Measurements from ENCODE around the gene GALNT7.

GALNT7 gene

DNA sequence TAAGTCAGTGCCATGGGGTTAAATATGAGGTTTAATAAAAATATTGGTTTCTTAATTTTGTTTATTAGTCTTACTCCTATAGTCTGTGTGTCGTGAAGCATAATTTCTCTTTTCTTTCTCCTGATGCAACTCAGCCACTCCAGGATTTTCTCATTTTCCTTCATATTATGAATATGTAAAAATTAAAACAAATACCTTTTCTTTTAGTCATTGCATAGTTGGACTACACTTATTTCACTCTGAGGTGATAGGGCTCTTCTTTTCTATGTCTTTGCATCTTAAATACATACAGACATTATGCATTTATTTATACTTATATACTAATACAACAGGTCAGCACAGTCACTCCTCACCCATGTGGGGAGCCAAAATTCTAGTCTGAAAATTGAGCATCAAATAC lies 19.1 kb downstream of the GALNT7 start:
- TF ChIP-seq, protein P1, sequence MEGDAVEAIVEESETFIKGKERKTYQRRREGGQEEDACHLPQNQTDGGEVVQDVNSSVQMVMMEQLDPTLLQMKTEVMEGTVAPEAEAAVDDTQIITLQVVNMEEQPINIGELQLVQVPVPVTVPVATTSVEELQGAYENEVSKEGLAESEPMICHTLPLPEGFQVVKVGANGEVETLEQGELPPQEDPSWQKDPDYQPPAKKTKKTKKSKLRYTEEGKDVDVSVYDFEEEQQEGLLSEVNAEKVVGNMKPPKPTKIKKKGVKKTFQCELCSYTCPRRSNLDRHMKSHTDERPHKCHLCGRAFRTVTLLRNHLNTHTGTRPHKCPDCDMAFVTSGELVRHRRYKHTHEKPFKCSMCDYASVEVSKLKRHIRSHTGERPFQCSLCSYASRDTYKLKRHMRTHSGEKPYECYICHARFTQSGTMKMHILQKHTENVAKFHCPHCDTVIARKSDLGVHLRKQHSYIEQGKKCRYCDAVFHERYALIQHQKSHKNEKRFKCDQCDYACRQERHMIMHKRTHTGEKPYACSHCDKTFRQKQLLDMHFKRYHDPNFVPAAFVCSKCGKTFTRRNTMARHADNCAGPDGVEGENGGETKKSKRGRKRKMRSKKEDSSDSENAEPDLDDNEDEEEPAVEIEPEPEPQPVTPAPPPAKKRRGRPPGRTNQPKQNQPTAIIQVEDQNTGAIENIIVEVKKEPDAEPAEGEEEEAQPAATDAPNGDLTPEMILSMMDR (conservative IDR thresholded peaks at IDR 0.05), result no peak
- H3K27ac ChIP-seq, result no peak overlapping the region

DNA sequence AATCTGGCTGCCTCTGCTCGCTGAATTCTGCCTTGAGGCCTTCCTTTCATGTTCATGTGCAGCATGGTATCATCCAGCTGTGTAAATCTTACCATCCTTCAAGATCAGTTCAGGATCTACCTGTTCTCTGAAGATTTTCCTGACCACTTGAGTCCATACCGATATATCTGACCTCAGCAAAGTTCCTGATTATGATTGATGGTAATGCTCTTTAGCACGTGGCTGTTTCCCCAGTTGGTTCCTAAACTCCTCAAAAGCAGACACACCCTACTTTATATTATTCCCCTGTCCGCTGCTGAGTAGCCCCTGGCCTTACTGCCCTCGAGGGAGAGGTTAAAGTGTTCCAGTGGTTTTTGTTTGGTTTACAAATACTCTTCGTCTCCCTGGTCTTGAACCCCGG lies 20.0 kb downstream of the GALNT7 start:
- H3K27ac ChIP-seq, result no peak overlapping the region
- TF ChIP-seq, protein P1 (conservative IDR thresholded peaks at IDR 0.05), result no peak

DNA sequence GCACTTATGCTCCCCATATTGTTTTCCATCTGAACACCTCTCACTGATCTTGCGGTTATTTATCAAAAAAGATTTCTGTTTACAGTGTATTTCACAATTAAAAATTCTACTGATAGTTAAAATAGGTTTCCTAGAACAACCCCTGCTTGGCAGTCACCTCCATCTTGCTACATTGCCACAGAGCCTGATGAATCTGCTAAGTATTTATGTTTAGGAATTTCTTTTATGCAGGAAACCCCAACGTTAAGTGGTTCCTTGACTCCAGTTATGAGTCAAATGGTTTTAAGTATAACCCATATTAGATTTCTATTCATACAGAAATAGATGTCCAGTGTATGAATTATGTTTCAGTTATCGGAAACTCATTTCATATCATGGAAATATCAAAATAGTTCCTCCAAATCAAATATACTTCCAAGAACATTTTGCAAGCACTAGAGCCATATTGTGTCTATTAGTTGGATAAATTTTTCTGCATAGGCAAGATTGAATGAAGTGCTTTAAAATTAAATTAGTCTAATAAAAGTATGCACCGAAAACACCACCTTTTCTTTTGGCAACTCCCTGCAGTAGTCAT lies 20.6 kb downstream of the GALNT7 start:
- no peak overlapping the region for H3K27ac ChIP-seq
- TF ChIP-seq, protein P1 (conservative IDR thresholded peaks at IDR 0.05), result no peak

DNA sequence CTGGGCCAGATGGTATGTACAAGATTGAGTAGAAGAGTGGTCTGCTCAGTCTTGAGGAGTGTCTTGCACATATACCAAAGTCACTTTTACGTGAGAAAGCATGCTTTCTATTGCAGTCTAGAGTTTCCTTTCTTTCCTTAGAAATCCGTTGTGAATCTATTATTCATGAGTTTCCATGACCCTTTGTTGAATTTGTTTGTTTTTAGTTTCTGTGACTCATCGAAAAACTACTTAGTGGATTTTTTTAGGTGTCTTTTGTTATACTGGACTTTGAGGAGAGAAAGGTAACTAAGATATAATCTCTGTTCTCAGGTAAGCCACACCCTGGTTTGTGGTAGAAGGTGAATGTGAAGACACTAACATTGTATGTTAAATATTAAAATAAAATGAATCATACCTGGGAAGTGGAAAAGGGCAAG lies 23.0 kb downstream of the GALNT7 start:
- TF ChIP-seq, protein P1 (conservative IDR thresholded peaks at IDR 0.05), result no peak
- H3K27ac ChIP-seq, result no peak overlapping the region

DNA sequence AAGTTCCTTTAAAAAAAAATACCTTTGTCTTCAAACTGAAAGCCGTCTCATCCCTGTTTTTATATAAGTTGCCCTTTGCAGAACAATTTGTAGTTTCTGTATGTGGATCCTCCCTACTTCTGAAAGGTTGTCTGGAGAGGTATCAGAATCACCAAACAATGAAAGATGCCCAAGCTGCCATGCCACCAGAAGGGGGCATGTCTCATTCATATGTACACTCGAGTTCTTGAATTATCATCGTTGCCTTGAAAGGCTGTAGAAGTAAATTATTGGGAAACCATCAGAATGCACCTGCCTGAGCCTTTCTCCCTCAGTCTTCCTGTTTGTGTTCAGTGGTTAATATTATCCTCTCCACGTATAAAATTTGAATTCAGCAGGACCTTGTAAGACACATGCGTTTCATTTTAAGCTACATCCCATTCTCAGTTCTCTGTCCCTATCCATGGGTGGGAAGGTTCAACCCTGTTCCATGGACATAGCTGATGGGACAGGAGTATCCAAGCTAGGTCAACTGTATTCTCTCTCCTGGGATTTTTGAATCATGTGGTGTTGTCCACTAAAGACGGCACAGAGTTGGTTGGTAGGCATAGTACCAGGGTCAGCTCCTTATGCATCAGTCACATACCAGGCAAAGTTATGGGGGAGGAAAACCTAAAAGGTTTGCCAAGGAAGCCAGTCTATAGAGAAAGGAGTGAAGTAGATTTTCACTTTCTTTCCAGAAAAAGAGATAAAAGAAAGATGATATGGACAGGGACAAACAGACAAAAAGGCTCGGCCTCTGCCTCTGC lies 24.0 kb downstream of the GALNT7 start:
- no peak overlapping the region for H3K27ac ChIP-seq
- TF ChIP-seq, protein P1 (conservative IDR thresholded peaks at IDR 0.05), result 0 out of 2 replicates have a peak, but pooled peaks have one; percentile 11

DNA sequence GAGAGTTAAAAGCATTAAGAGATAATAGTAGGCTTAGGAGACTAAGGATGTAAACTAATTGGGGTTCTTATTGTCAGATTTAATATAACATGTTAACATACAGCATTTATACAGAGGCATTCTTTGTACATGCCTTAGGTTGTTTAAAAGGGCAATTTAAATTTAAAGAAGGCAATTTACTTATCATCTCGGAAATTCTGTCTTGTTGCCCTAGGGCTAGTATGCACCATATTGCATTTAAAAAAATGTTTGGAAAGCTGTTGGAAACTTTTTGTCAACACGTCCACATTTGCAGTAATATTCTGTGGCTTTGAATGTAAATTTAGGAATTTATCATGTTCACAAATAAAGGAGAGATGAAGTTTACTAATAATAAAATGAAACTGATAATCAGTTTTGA lies 25.5 kb downstream of the GALNT7 start:
- TF ChIP-seq, protein P1 (conservative IDR thresholded peaks at IDR 0.05), result no peak
- no peak overlapping the region for H3K27ac ChIP-seq

DNA sequence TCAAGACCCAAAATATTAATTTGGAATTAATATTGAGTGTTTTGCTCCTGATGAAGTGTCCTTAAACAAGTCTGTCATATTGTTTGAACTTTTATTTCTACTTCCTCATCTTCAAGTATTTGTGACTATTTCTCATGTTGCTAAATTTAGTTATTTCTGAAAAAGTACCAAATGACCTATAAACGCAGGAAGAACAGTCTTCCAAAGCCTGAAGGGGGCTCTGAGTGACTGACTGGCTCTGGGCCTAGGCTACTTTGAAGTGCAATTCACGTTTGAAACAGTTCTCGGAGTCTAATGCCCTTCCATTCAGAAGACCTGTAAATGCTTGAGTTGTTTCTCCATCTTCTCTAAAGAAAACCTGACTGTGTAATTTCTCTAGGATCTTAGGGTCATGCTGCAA lies 26.5 kb downstream of the GALNT7 start:
- no peak overlapping the region for H3K27ac ChIP-seq
- TF ChIP-seq, protein P1 (conservative IDR thresholded peaks at IDR 0.05), result no peak
